H9 (cell line): ENCODE measurements around the gene CDK6. TPM values are rescaled to one million over a fixed set of nuclear protein-coding genes. Genes with fewer than 3 reads are reported as not detected.

Experiments used
- DNase-seq: peaks from one replicate; pipeline ENCODE4 v3.0.0-alpha.2; 2017
- H2AFZ ChIP-seq: one replicate; pipeline ENCODE4 v1.6.1; 2013; ENCODE audit warnings: mild to moderate bottlenecking, low read length, control low read depth, moderate library complexity
- H2AK5ac ChIP-seq: 2 replicates; pipeline ENCODE4 v1.6.1; 2013; ENCODE audit warnings: low read length, control low read depth, mixed read lengths; ENCODE audit not compliant: insufficient read length
- H2BK120ac ChIP-seq: one replicate; pipeline ENCODE4 v1.6.1; 2013; ENCODE audit warnings: low read depth, mild to moderate bottlenecking, low read length, control low read depth, inconsistent platforms; ENCODE audit not compliant: poor library complexity, severe bottlenecking
- H2BK12ac ChIP-seq: 2 replicates; pipeline ENCODE4 v1.6.1; 2013; ENCODE audit warnings: low read length, control low read depth, mixed read lengths, low read depth; ENCODE audit not compliant: insufficient read length
- H2BK15ac ChIP-seq: 2 replicates; pipeline ENCODE4 v1.6.1; 2013; ENCODE audit warnings: low read depth, low read length, control low read depth
- H2BK20ac ChIP-seq: one replicate; pipeline ENCODE4 v1.6.1; 2013; ENCODE audit warnings: low read depth, mild to moderate bottlenecking, low read length, control low read depth, inconsistent platforms; ENCODE audit not compliant: poor library complexity, severe bottlenecking
- H2BK5ac ChIP-seq: 2 replicates; pipeline ENCODE4 v1.6.1; 2013; ENCODE audit warnings: low read length, control low read depth, mixed read lengths; ENCODE audit not compliant: insufficient read length
- H3K14ac ChIP-seq: 2 replicates; pipeline ENCODE4 v1.6.1; 2013; ENCODE audit warnings: low read length, control low read depth; ENCODE audit not compliant: insufficient read depth
- H3K18ac ChIP-seq: 2 replicates; pipeline ENCODE4 v1.6.1; 2013; ENCODE audit warnings: low read depth, mild to moderate bottlenecking, mixed read lengths, low read length, control low read depth; ENCODE audit not compliant: insufficient read length
- H3K23ac ChIP-seq: 2 replicates; pipeline ENCODE4 v1.6.1; 2013; ENCODE audit warnings: low read length, control low read depth, mixed read lengths, low read depth; ENCODE audit not compliant: insufficient read length
- H3K23me2 ChIP-seq: 2 replicates; pipeline ENCODE4 v1.6.1; 2013; ENCODE audit warnings: low read depth, mild to moderate bottlenecking, mixed read lengths, low read length, control low read depth; ENCODE audit not compliant: insufficient read length, poor library complexity, severe bottlenecking
- H3K27ac ChIP-seq: 2 replicates; pipeline ENCODE4 v1.5.1; 2013; ENCODE audit warnings: low read length, control low read depth, mixed read lengths, low read depth; ENCODE audit not compliant: insufficient read length
- H3K27me3 ChIP-seq: 2 replicates; pipeline ENCODE4 v1.6.1; 2013; ENCODE audit warnings: low read length, control low read depth, inconsistent platforms; ENCODE audit not compliant: insufficient read depth
- H3K4ac ChIP-seq: 2 replicates; pipeline ENCODE4 v1.6.1; 2013; ENCODE audit warnings: low read depth, mild to moderate bottlenecking, control low read depth, inconsistent platforms, low read length, moderate library complexity
- H3K4me1 ChIP-seq: 2 replicates; pipeline ENCODE4 v1.6.1; 2013; ENCODE audit warnings: low read length, control low read depth, inconsistent platforms; ENCODE audit not compliant: insufficient read depth
- H3K4me2 ChIP-seq: 2 replicates; pipeline ENCODE4 v1.6.1; 2013; ENCODE audit warnings: low read length, control low read depth, mixed read lengths; ENCODE audit not compliant: insufficient read length, insufficient read depth
- H3K56ac ChIP-seq: 2 replicates; pipeline ENCODE4 v1.6.1; 2013; ENCODE audit warnings: low read depth, mild to moderate bottlenecking, mixed read lengths, low read length, control low read depth; ENCODE audit not compliant: insufficient read length
- H3K79me1 ChIP-seq: 2 replicates; pipeline ENCODE4 v1.6.1; 2013; ENCODE audit warnings: low read depth, mild to moderate bottlenecking, moderate library complexity, low read length, control low read depth, inconsistent platforms; ENCODE audit not compliant: insufficient read depth, poor library complexity, severe bottlenecking
- H3K79me2 ChIP-seq: 2 replicates; pipeline ENCODE4 v1.6.1; 2013; ENCODE audit warnings: low read length, control low read depth, inconsistent platforms; ENCODE audit not compliant: insufficient read depth
- H3K9ac ChIP-seq: 2 replicates; pipeline ENCODE4 v1.6.1; 2013; ENCODE audit warnings: low read length, control low read depth, mixed read lengths; ENCODE audit not compliant: insufficient read length; ENCODE audit errors: extremely low read depth
- H3K9me3 ChIP-seq: one replicate; pipeline ENCODE4 v1.6.1; 2013; ENCODE audit warnings: low read depth, low read length, inconsistent platforms; ENCODE audit not compliant: control insufficient read depth
- H3T11ph ChIP-seq: one replicate; pipeline ENCODE4 v1.6.1; 2013; ENCODE audit warnings: mild to moderate bottlenecking, low read length, control low read depth, inconsistent platforms
- H4K20me1 ChIP-seq: one replicate; pipeline ENCODE4 v1.6.1; 2013; ENCODE audit not compliant: control insufficient read depth, insufficient read length, insufficient read depth
- H4K5ac ChIP-seq: 2 replicates; pipeline ENCODE4 v1.6.1; 2013; ENCODE audit warnings: low read depth, mild to moderate bottlenecking, mixed read lengths, low read length, control low read depth; ENCODE audit not compliant: insufficient read length
- H4K8ac ChIP-seq: replicated peaks from 2 replicates; pipeline ENCODE4 v1.6.1; 2013; ENCODE audit warnings: low read length, control low read depth, mixed read lengths, low read depth; ENCODE audit not compliant: insufficient read length
- H4K91ac ChIP-seq: 2 replicates; pipeline ENCODE4 v1.6.1; 2013; ENCODE audit warnings: low read depth, mild to moderate bottlenecking, moderate library complexity, mixed read lengths, low read length, control low read depth; ENCODE audit not compliant: insufficient read length
- H3K27ac Mint-ChIP-seq, 3 experiments: 2 replicates in 2 of 3; 3 replicates in 1 of 3; pipeline ENCODE4 v1.8.0; 2020 to 2021; ENCODE audit warnings: mixed read lengths in 3 of 3, mild to moderate bottlenecking in 1 of 3, moderate library complexity in 1 of 3
- H3K27me3 Mint-ChIP-seq: 2 replicates; pipeline ENCODE4 v1.8.0; 2021; ENCODE audit warnings: low read depth, mild to moderate bottlenecking, moderate library complexity, mixed read lengths
- H3K36me3 Mint-ChIP-seq, 3 experiments: 2 replicates in 2 of 3; 3 replicates in 1 of 3; pipeline ENCODE4 v1.8.0; 2020 to 2021; ENCODE audit warnings: low read depth in 3 of 3, mixed read lengths in 3 of 3; ENCODE audit not compliant: insufficient read depth in 1 of 3
- H3K4me1 Mint-ChIP-seq, 2 experiments: 2 replicates each; pipeline ENCODE4 v1.8.0; 2020; ENCODE audit warnings: mixed read lengths in 2 of 2
- H3K4me3 Mint-ChIP-seq, 2 experiments: 2 replicates in 1 of 2; 3 replicates in 1 of 2; pipeline ENCODE4 v1.8.0; 2020 to 2021; ENCODE audit warnings: mild to moderate bottlenecking in 2 of 2, mixed read lengths in 2 of 2, moderate library complexity in 1 of 2
- H3K9me3 Mint-ChIP-seq, 2 experiments: 2 replicates in 1 of 2; 3 replicates in 1 of 2; pipeline ENCODE4 v1.8.0; 2020; ENCODE audit warnings: mild to moderate bottlenecking in 2 of 2, mixed read lengths in 2 of 2, moderate library complexity in 1 of 2
- CTCF ChIP-seq: fragments of 200-600 bp; sonication (generic); conservative IDR thresholded peaks from 3 replicates; pipeline ENCODE4 v1.8.0; 2021; ENCODE audit warnings: antibody characterized with exemption, mild to moderate bottlenecking
- WGBS: extraction: QIAGEN DNeasy Blood & Tissue Kit; methylation state at CpG from one replicate; pipeline ENCODE4 v1.1.7; 2013; ENCODE audit warnings: missing lambda C conversion rate, low lambda C conversion rate, mixed read lengths; ENCODE audit not compliant: insufficient read length; ENCODE audit errors: extremely low coverage; 5-methylcytosine and 5-hydroxymethylcytosine counted together
- total RNA-seq: library from RNA; stranded (reverse); gene quantifications from 2 replicates; pipeline ENCODE4 v1.2.1, GENCODE V29; 2021

Gene CDK6
- total RNA-seq, 1 experiment from 2014 or later = 30.0 TPM

- Histone ChIP-seq H2BK15ac (no peak overlapping the region), H3K79me1 (no peaks in the 10 kb centered on the region), H2AFZ (no peak overlapping the region), H2BK20ac (no peak overlapping the region), H4K5ac (no peak overlapping the region), H3K9me3 (no peaks in the 10 kb centered on the region), H3K4me1 (no peaks in the 10 kb centered on the region), H2BK12ac (no peak overlapping the region), H3K23me2 (peaks cover 8% of the 10 kb centered on the region), H4K91ac (no peak overlapping the region), H3K4ac (no peak overlapping the region), H3K56ac (no peak overlapping the region), H3K23ac (no peak overlapping the region), H3K27ac (no peak overlapping the region), H3K9ac (no peak overlapping the region), H3K14ac (no peak overlapping the region), H3K79me2 (no peaks in the 10 kb centered on the region), H2AK5ac (no peak overlapping the region), H3K18ac (no peak overlapping the region), H3T11ph (no peak overlapping the region), H2BK120ac (no peak overlapping the region), H4K20me1 (no peaks in the 10 kb centered on the region), H3K4me2 (no peak overlapping the region), H4K8ac (no peak overlapping the region), H3K27me3 (no peaks in the 10 kb centered on the region), H2BK5ac (no peak overlapping the region)
- peaks cover 5% of the 10 kb centered on the region for H3K27me3 Mint-ChIP-seq
- no peak overlapping the region; a peak in 2 of 7 replicates for H3K27ac Mint-ChIP-seq
- DNase-seq = no peak
- H3K4me3 Mint-ChIP-seq = no peak overlapping the region
- peaks cover 2 to 15% (median 2%) of the 10 kb centered on the region in 3 experiments; a peak in 4 of 7 replicates for H3K36me3 Mint-ChIP-seq
- H3K4me1 Mint-ChIP-seq = peaks cover 20 to 25% of the 10 kb centered on the region in 2 experiments
- peak; percentile 77 for TF ChIP-seq CTCF
- no CpG with 5 or more reads among the region's 2 CpGs for WGBS
- H3K9me3 Mint-ChIP-seq = peaks cover 2 to 6% of the 10 kb centered on the region in 2 experiments; a peak in 2 of 5 replicates
Observed at GRCh38 chr7:92691578-92691977, 144.8 kb downstream of the CDK6 start.
